ENCODE measurements around the gene REXO1. TPM values are rescaled to one million over a fixed set of nuclear protein-coding genes. Genes with fewer than 3 reads are reported as not detected.

The REXO1 gene
- total RNA-seq, 1 donor, result 19.1 TPM

- no peak for DNase-seq (ENCODE audit: low read depth in 2 of 3, low spot score in 2 of 3)
These were observed 77.3 kb downstream of the REXO1 start for GRCh38 chr19:1770866-1771576.

DNA sequence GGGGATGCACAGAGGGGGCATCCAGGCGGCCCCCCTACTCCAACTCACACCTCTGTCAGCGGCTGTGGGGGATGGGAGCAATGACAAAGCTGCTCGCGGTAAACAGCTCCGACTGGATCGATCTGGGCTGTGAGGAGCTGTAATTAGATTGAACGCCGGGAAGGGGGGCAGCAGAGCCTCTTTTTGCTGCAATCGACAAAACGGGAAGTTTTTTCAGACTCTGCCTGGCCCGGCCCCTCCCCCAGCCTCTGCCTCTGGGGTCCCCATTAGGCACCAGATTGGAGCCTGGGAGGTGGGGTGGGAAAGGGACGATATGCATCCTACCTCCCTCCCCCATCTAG, 78.7 kb downstream of the REXO1 start:
- DNase-seq (ENCODE audit: low read depth in 2 of 3, low spot score in 2 of 3), result no peak

- no peak for DNase-seq (ENCODE audit: low read depth in 2 of 3, low spot score in 2 of 3)
These were observed 79.2 kb downstream of the REXO1 start for GRCh38 chr19:1768918-1769644.

DNA sequence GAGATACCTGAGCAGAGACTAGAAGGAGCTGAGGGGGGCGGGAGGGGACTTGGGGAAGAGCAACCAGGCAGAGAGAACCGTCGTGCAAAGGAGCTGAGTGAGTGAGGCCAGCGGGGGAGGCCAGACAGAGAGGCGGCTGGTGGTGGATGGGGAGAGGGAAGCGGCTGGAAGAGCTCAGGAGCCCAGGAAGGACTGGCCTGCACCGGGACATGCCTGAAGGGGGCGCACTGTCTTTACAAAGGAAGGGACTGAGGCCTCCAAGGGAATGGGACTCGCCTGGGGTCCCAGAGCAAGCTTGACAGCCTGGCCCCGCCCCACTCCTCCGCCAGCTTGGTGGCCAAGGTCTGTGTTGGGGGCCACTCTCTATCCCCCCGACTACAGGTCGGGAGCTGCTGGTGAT, 80.0 kb downstream of the REXO1 start:
- DNase-seq (ENCODE audit: low read depth in 2 of 3, low spot score in 2 of 3), result no peak

DNA sequence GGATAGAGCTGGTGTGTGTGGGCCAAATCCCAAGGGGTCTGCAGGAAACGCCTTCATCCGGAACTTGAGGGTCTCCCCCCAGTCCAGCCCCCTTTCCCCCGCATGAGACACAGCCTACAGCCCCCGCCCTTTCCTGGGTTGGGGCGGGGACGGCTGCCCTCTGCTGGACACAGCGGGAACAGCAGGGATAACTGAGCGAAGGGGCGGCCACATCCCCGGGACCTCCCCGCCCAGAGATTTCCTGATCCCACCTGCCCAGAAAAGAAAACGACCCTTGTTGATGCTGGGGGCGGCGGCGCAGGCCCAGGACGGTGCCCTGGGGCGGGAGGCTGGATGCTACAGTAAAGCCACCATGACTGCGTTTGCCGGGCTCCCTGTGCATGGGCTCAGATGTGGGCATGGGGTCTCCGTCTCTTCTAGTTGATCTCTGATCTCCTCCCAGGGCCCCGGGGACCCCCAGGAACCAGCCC, 80.8 kb downstream of the REXO1 start:
- DNase-seq (ENCODE audit: low read depth in 2 of 3, low spot score in 2 of 3), result peak in 2 of 3 donors; percentile 33 to 51

DNA sequence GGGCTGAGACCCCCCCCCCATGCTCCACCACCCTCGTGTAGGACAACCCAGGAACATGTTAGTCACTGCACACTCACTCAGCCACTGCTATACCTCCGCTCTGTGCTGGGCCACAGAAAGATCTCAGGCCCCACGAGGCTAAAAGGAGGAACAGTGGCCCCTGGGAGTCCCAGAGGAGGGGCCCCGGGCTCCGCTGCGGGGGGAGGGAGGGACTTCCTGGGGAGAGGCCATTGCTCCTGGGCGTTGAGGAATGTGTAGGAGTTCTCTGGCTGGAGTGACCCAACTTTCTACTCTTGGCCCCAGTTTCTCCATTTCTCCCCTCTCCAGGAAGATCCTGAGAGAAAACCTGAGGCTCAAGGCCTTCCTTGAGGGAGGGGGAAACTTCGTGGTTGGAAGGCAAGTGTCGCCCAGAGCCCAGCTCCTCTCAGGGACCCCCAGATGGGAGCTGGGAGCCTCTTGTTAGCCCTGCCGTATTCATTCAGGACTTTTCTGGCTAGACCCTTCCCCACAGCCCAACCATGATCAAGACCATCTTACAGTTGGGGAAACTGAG, 81.4 kb downstream of the REXO1 start:
- no peak for DNase-seq (ENCODE audit: low read depth in 2 of 3, low spot score in 2 of 3)

DNA sequence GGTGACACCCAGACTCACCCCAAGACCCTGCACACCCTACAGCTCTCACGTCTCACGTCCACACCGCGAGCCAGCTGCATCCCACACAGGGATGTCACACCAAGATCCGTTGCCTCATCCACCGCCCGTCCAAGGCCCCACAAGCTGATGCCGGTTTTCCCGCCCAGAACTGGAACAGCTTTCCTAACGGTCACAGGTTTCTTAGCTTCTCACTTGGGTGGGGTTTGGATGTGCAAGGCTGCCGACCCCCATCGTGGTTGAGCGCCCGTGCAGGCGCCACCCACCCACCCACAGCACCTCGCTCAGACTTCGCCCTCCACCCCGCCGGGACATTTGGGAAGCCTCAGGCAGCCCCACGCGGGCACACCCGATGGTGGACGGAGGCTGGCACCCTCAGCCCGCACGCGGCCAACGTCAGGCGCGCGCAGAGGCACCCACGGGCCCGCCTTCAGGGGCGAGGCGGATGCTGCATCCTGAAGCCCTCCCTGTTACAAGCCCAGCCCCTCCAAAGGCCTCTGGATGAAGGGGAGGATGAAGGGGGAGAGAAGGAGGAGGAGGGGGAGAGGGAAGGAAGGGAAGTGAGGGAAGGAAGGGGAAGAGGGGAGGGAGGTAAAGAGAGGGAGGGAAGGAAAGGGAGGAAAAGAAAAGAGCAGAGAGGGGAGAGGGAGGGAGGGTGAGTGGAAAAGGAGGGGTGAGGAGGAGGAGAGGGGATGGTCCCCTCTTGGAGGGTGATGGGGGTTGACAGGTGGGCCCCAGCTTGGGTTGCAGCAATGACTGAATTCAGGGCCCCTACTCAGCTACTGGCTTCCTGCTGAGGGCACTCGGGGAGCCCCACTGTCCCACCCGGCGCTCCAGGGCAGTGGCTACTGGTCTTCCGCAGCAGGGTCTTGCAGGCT, 82.1 kb downstream of the REXO1 start:
- no peak for DNase-seq (ENCODE audit: low read depth in 2 of 3, low spot score in 2 of 3)

Other genes starting within 250 kb of the REXO1 start
- 36.9 TPM for gene UQCR11, start 243.0 kb downstream of the REXO1 start, total RNA-seq
- gene TCF3, start 195.9 kb downstream of the REXO1 start, total RNA-seq, result 151 TPM
- not detected for gene ONECUT3, start 95.0 kb downstream of the REXO1 start, total RNA-seq
- 4.3 TPM for gene ATP8B3, start 36.2 kb downstream of the REXO1 start, total RNA-seq
- gene KLF16, start 15.1 kb upstream of the REXO1 start, total RNA-seq, result 10.8 TPM
- 91.3 TPM for gene ABHD17A, start 37.0 kb upstream of the REXO1 start, total RNA-seq
- gene ADAT3, start 56.9 kb upstream of the REXO1 start, total RNA-seq, result 4.0 TPM
- 42.8 TPM for gene SCAMP4, start 56.9 kb upstream of the REXO1 start, total RNA-seq
- 269 TPM for gene CSNK1G2, start 92.7 kb upstream of the REXO1 start, total RNA-seq
- gene BTBD2, start 167.2 kb upstream of the REXO1 start, total RNA-seq, result 146 TPM
- 123 TPM for gene MKNK2, start 202.8 kb upstream of the REXO1 start, total RNA-seq
- gene MOB3A, start 247.8 kb upstream of the REXO1 start, total RNA-seq, result 65.4 TPM
- gene IZUMO4, start 248.4 kb upstream of the REXO1 start, total RNA-seq, result 2.2 TPM